ENCODE measurements around the gene COL24A1. TPM values are rescaled to one million over a fixed set of nuclear protein-coding genes. Genes with fewer than 3 reads are reported as not detected.

COL24A1 gene
- total and polyA plus RNA-seq, 2 of the 13 experiments (the other 11 are each of a cell fraction or from before 2014, with no cell fraction given): 0.04 to 0.13 TPM

DNA sequence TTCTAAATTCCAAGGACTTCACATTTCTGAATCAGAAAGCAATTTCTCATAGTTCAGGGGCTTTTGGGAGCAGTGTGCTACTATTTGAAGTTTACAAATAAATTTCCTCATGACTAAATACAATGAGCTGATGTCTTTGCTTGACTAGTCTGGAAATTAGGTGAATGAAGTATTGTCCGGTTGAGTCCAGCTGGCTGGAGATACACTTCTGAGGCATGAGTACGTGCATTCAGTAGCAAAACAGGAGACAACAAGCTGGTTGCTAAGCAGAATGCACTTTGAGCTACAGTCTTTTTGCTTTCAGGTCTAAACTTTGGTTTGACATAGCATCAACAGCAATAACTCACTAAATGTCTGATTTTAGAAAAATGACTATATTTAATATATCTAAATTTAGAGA is 475.5 kb downstream of the COL24A1 start (continued):
- TF ChIP-seq, protein P1, sequence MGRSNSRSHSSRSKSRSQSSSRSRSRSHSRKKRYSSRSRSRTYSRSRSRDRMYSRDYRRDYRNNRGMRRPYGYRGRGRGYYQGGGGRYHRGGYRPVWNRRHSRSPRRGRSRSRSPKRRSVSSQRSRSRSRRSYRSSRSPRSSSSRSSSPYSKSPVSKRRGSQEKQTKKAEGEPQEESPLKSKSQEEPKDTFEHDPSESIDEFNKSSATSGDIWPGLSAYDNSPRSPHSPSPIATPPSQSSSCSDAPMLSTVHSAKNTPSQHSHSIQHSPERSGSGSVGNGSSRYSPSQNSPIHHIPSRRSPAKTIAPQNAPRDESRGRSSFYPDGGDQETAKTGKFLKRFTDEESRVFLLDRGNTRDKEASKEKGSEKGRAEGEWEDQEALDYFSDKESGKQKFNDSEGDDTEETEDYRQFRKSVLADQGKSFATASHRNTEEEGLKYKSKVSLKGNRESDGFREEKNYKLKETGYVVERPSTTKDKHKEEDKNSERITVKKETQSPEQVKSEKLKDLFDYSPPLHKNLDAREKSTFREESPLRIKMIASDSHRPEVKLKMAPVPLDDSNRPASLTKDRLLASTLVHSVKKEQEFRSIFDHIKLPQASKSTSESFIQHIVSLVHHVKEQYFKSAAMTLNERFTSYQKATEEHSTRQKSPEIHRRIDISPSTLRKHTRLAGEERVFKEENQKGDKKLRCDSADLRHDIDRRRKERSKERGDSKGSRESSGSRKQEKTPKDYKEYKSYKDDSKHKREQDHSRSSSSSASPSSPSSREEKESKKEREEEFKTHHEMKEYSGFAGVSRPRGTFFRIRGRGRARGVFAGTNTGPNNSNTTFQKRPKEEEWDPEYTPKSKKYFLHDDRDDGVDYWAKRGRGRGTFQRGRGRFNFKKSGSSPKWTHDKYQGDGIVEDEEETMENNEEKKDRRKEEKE (IDR thresholded peaks at IDR 0.05): no peak
- TF ChIP-seq FOXA1 (IDR thresholded peaks at IDR 0.05): no peak
- TF ChIP-seq FOXA1 (CRISPR knock-in tag; IDR thresholded peaks at IDR 0.05): peak; percentile 41
- no peak for TF ChIP-seq NFAT5 (CRISPR knock-in tag; IDR thresholded peaks at IDR 0.05)
- no peak for TF ChIP-seq ZNF333 (CRISPR knock-in tag; IDR thresholded peaks at IDR 0.05; ENCODE audit: borderline replicate concordance)
- no peak for TF ChIP-seq ZNF713 (CRISPR knock-in tag; IDR thresholded peaks at IDR 0.05)
- TF ChIP-seq ZNF10 (CRISPR knock-in tag; IDR thresholded peaks at IDR 0.05; ENCODE audit: borderline replicate concordance, low read depth): no peak
- peak; percentile 53 for TF ChIP-seq CEBPG (CRISPR knock-in tag; IDR thresholded peaks at IDR 0.05)
- TF ChIP-seq ZNF281 (CRISPR knock-in tag; IDR thresholded peaks at IDR 0.05; ENCODE audit: borderline replicate concordance): no peak
- no peak for TF ChIP-seq ZBTB3 (CRISPR knock-in tag; IDR thresholded peaks at IDR 0.05; ENCODE audit: borderline replicate concordance, low read depth)
- TF ChIP-seq, protein P2, sequence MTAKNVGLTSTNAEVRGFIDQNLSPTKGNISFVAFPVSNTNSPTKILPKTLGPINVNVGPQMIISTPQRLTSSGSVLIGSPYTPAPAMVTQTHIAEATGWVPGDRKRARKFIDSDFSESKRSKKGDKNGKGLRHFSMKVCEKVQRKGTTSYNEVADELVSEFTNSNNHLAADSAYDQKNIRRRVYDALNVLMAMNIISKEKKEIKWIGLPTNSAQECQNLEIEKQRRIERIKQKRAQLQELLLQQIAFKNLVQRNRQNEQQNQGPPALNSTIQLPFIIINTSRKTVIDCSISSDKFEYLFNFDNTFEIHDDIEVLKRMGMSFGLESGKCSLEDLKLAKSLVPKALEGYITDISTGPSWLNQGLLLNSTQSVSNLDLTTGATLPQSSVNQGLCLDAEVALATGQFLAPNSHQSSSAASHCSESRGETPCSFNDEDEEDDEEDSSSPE (CRISPR knock-in tag; IDR thresholded peaks at IDR 0.05): no peak
- TF ChIP-seq PBX2 (CRISPR knock-in tag; IDR thresholded peaks at IDR 0.05): no peak
- no peak for TF ChIP-seq ZSCAN20 (CRISPR knock-in tag; IDR thresholded peaks at IDR 0.05; ENCODE audit: borderline replicate concordance)
- TF ChIP-seq MXI1 (IDR thresholded peaks at IDR 0.05; ENCODE audit: borderline replicate concordance, low read depth, low read length): peak; percentile 73; the same call in 2 of the 3 replicates
- TF ChIP-seq NAIF1 (CRISPR knock-in tag; IDR thresholded peaks at IDR 0.05; ENCODE audit: borderline replicate concordance): no peak
